ENCODE data around the gene PTPN23.

DNA sequence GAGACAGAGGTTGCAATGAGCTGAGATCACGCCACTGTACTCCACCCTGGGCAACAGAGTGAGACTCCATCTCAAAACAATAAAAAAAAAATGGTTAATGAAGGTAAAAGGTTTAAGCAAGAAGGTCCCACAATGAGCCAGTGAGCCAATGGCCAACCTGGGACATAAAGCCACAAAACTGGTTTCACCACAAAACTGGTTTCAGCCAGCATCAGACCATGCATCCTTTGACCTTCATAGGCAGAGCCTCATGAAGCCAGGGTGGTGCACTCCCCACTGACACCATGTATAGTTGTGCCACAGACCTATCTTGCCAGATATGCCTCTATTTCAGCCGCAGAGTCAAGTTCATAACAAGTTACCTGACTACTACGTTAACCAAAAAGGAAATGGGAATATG, 53.0 kb downstream of the PTPN23 start:
- TF ChIP-seq POLR2AphosphoS5 (IDR thresholded peaks at IDR 0.05; ENCODE audit: borderline replicate concordance, low read depth, low read length) (no peak), EZH2 (IDR thresholded peaks at IDR 0.05) (no peak)

All from SK-N-MC (cell line).